ENCODE measurements around the gene DYNLT1.

- TF ChIP-seq GATA2 (IDR thresholded peaks at IDR 0.05; ENCODE audit: low read depth, low read length) (no peak), GATA3 (IDR thresholded peaks at IDR 0.05; ENCODE audit: low read depth, low read length) (no peak)
These were observed 47.7 kb downstream of the DYNLT1 start for GRCh38 chr6:158596861-158597260.

Measured in SH-SY5Y (cell line).